Tibial artery (tissue), 4 donors: ENCODE results near the gene GTF3A.

Experiments
- DNase-seq, 2 donors: peaks; one replicate each; pipeline ENCODE4 v3.0.0-alpha.2; 2019
- H3K27ac ChIP-seq, 2 donors: fragments of 200-600 bp; sonication (generic) in 1 of 2; 1 replicate in 1 of 2; 2 replicates in 1 of 2; pipeline ENCODE4 v1.5.1; 2018 to 2019; ENCODE audit warnings: mild to moderate bottlenecking in 1 of 2
- H3K27me3 ChIP-seq, 2 donors: fragments of 200-600 bp; sonication (generic) in 1 of 2; one replicate each; pipeline versions ENCODE4 v1.5.1 to v1.6.0; 2016 to 2019
- H3K36me3 ChIP-seq, 3 donors: fragments of 200-600 bp; sonication (generic) in 2 of 3; one replicate each; pipeline ENCODE4 v1.5.1; 2016 to 2019; ENCODE audit warnings: mild to moderate bottlenecking in 2 of 3
- H3K4me1 ChIP-seq, 4 donors: fragments of 200-600 bp; sonication (generic) in 2 of 4; 1 replicate in 3 of 4; 2 replicates in 1 of 4; pipeline ENCODE4 v1.5.1; 2016 to 2019
- H3K4me3 ChIP-seq, 2 donors: fragments of 200-600 bp; sonication (generic) in 1 of 2; 1 replicate in 1 of 2; 2 replicates in 1 of 2; pipeline ENCODE4 v1.5.1; 2018 to 2019; ENCODE audit warnings: mild to moderate bottlenecking in 2 of 2
- H3K9me3 ChIP-seq, 3 donors: fragments of 200-600 bp; sonication (generic) in 1 of 3; one replicate each; pipeline ENCODE4 v1.5.1; 2016 to 2019
- intact Hi-C: fragments of 100-400 bp; cut with DNase I; formaldehyde crosslinking; loops from one replicate; pipeline ENCODE4 v1.15.0; 2023; ENCODE audit warnings: low total_unique reads
- TF ChIP-seq, protein P1 (sequence below), 2 experiments: fragments of 200-600 bp in 1 of 2; fragments of 450-650 bp in 1 of 2; IDR thresholded peaks; one replicate each; pipeline ENCODE4 v1.5.1; 2017 to 2019; ENCODE audit warnings: antibody characterized with exemption in 2 of 2, mild to moderate bottlenecking in 1 of 2, moderate library complexity in 1 of 2

GTF3A gene

DNA sequence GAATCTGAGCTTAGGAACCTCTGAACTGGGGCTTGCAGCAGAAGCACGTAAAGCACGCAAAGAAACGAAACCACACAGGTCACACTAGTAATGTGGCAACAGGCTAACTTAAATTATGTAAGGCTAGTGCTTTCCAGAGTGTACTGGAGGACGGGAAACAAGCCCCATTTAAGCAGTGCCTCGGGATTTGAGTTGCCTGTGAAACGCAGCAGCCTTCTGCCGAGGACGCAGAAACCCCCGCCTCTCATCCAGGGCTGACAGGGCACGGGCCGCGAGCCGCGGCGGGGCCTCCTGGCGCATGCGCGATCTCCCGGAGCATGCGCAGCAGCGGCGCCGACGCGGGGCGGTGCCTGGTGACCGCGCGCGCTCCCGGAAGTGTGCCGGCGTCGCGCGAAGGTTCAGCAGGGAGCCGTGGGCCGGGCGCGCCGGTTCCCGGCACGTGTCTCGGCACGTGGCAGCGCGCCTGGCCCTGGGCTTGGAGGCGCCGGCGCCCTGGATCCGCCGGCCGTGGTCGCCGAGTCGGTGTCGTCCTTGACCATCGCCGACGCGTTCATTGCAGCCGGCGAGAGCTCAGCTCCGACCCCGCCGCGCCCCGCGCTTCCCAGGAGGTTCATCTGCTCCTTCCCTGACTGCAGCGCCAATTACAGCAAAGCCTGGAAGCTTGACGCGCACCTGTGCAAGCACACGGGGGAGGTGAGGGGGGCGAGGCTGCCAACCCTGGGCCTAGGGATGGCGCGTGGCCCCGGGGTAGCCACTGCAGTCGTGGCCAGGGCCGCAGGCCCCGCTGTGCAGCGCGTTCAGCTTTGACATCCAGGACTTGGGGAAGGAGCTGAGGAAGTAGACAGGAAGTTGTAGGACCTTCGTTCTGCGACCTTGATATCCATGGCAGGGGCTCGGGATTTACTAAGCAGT lies at the start of gene GTF3A:
TSS of gene GTF3A (plus strand) at position 374 of the 912 bp plus-strand sequence.
- Histone ChIP-seq H3K4me3 (peak within 1 kb of the TSS; percentile 81 to 92), H3K4me1 (peaks cover 0 to 33% (median 24%) of the 10 kb centered on the region in 4 donors), H3K9me3 (no peaks in the 10 kb centered on the region), H3K27me3 (no peaks in the 10 kb centered on the region), H3K27ac (peak within 1 kb of the TSS; percentile 79 to 80), H3K36me3 (peaks cover 0 to 23% (median 14%) of the 10 kb centered on the region in 3 donors)
- TF ChIP-seq, protein P1, sequence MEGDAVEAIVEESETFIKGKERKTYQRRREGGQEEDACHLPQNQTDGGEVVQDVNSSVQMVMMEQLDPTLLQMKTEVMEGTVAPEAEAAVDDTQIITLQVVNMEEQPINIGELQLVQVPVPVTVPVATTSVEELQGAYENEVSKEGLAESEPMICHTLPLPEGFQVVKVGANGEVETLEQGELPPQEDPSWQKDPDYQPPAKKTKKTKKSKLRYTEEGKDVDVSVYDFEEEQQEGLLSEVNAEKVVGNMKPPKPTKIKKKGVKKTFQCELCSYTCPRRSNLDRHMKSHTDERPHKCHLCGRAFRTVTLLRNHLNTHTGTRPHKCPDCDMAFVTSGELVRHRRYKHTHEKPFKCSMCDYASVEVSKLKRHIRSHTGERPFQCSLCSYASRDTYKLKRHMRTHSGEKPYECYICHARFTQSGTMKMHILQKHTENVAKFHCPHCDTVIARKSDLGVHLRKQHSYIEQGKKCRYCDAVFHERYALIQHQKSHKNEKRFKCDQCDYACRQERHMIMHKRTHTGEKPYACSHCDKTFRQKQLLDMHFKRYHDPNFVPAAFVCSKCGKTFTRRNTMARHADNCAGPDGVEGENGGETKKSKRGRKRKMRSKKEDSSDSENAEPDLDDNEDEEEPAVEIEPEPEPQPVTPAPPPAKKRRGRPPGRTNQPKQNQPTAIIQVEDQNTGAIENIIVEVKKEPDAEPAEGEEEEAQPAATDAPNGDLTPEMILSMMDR (IDR thresholded peaks at IDR 0.05) = no peak
- intact Hi-C loops = loop anchor here (2.0 to 10.0 kb wide), 3 partner anchors 26 to 200 kb away; partner anchors contain the start of genes LNX2, MTIF3 and POLR1D
- DNase-seq = peak; percentile 79 to 92

GRCh38 chr13:27374650-27375049 lies 49.8 kb upstream of the GTF3A start:
- no peak overlapping the region for H3K27ac ChIP-seq
- intact Hi-C loops = loop anchor here (5.0 to 10.0 kb wide), 2 partner anchors 50 to 163 kb away; partner anchors contain the start of gene GTF3A
- peaks cover 0 to 8% (median 3%) of the 10 kb centered on the region in 4 donors for H3K4me1 ChIP-seq
- no peaks in the 10 kb centered on the region for H3K9me3 ChIP-seq
- peaks cover 0 to 29% of the 10 kb centered on the region in 2 donors for H3K27me3 ChIP-seq
- H3K4me3 ChIP-seq = no peak overlapping the region
- DNase-seq = peak; percentile 42 to 77
- no peaks in the 10 kb centered on the region for H3K36me3 ChIP-seq
- TF ChIP-seq, protein P1 (IDR thresholded peaks at IDR 0.05) = peak; percentile 65 to 68

DNA sequence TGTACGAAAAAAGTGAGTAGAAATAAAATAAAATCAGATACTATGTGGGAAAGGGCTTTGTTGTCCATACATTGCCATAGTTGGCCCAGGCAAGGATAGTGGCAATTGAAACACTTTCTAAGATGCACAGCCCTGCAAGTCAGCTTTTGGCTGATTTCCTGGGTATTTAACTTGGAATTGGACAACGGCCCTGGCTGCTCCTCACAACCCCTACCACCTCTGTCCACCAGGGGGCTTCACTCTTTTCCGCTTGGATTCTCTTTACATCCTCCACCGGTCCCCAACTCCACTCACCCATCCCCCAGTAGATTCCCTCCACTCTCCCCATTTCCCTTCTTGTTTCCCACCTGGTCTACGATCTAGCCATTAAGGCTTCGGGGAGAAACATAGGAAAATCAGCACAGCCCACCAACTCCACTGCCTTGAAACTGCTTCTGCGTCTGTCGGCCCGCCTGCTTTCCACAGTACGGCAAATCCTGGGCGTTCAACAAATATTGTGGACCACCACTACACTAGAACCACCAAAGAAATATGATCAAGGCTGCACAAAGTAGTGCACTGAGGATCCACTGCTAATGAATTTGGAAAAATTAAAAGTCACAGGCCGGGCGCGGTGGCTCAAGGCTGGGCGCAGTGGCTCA lies 48.6 kb upstream of the GTF3A start:
- TF ChIP-seq, protein P1 (IDR thresholded peaks at IDR 0.05) = peak; percentile 64 to 66
- Histone ChIP-seq H3K27me3 (peaks cover 0 to 29% of the 10 kb centered on the region in 2 donors), H3K27ac (no peak overlapping the region), H3K4me3 (no peak overlapping the region), H3K9me3 (no peaks in the 10 kb centered on the region), H3K4me1 (peaks cover 0 to 8% (median 3%) of the 10 kb centered on the region in 4 donors), H3K36me3 (no peaks in the 10 kb centered on the region)
- peak; percentile 41 to 69 for DNase-seq
- intact Hi-C loops = loop anchor here (10.0 kb wide), 1 partner anchor 49 kb away; the partner anchor contains the start of gene GTF3A

DNA sequence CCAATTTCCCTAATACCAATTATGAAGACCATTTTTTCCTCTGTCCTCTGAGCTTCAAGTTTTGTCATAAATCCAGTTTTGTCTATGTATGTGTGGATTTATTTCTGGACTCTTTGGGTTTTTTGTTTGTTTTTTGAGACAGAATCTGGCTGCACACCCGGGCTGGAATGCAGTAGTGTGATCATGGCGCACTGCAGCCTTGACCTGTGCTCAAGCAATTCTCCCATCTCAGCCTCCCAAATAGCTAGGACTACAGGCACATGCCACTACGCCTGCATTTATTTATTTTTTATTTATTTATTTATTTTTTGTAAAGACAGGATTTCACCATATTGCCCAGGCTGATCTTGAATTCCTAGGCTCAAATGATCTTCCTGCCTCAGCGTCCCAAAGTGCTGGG lies 45.3 kb upstream of the GTF3A start:
- peaks cover 0 to 8% (median 3%) of the 10 kb centered on the region in 4 donors for H3K4me1 ChIP-seq
- intact Hi-C loops = loop anchor here (10.0 kb wide), 1 partner anchor 46 kb away; the partner anchor contains the start of gene GTF3A
- no peak overlapping the region for H3K4me3 ChIP-seq
- no peak overlapping the region for H3K27ac ChIP-seq
- DNase-seq = no peak
- no peaks in the 10 kb centered on the region for H3K36me3 ChIP-seq
- no peaks in the 10 kb centered on the region for H3K9me3 ChIP-seq
- TF ChIP-seq, protein P1 (IDR thresholded peaks at IDR 0.05) = no peak
- peaks cover 0 to 11% of the 10 kb centered on the region in 2 donors for H3K27me3 ChIP-seq
